ENCODE data around the gene CGB5.
"Not testable (repeated sequence)": the region's sequence is repeated elsewhere in the genome, so short reads cannot be mapped to it uniquely, and the experiment has no call there.

CGB5 gene

DNA sequence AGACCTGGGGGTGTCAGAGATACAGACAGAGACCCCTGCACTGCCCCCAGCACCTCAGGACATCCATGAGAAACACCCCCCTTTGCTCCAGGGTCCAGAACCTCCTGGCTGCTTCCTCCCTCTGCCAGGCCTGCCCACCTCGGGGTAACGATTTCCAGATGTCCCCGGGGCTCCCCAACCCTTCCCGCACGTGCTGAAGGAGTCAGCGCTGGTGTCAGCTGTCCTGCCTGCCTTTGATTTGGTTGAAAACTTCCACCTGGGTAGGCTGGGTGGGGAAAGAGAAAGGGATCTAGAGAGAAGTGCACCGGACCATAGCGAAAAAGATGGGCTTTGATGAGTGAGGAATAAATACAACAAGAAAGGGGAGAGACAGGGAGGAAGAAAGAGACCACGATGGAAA is 15.4 kb downstream of the CGB5 start:
- no peak for DNase-seq

DNA sequence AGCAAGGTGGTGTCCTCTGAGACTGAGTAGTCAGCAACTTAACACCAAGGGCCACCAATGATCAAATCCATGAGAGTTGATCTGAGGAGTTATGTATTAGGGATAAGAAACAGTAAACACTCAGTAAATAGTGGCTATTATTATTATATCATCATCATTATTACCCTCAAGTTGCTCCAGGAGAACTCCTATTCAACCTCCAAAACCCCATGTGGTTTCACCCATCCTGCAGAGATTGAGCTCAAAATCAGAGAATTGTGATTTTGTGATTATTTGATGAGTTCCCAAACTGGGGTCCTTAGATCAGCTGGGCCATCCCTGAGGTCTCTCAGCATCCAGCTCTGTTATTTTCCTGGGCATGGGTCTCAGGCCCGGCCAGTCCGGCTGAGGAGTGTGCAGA is 17.4 kb downstream of the CGB5 start:
- DNase-seq: no peak

DNA sequence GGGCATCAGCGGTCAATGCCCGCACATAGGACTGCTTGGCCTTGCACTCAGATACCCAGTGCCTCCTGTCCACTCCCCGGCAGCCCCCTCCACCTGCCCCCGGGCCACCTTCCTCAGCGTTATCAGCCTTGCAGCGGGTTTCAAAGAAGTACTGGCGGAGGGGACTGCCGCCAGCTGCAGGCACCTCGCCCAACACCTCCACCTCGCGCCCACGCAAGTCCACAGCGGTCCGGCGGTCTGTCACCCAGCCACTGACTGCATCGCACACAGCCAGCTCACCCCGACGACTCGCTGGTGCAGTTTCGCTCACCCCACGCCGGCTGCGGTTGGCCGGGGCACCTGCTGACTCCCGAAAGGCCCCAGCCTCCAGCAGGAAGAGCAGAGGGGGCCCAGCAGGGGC is 17.8 kb downstream of the CGB5 start:
- no peak for DNase-seq

DNA sequence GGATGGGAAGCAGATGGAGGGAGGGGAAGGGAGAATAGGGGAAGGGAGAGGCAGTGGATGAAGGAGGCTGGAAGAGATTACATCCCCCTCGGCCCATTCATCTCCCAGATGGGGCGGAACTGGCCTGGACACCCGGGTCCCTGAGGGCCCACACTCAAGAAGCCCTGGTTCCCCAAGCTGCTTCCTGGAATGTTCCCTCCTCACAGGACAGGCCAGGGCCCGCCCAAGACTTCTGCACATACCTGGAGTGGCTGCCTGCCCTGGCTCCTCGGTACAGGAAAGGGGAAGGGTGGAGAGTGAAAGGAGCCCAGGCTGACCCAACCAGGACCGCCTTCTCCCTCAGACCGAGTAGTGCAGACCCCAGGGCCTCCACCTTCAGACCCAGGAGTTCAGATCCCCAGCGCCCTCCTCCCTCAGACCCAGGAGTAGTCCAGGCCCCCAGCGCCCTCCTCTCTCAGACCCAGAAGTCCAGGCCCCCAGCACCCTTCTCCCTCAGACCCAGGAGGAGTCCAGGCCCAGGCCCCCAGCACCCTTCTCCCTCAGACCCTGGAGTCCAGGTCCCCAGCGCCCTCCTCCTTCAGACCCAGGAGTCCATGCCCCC is 20.5 kb downstream of the CGB5 start:
- no peak for DNase-seq

DNA sequence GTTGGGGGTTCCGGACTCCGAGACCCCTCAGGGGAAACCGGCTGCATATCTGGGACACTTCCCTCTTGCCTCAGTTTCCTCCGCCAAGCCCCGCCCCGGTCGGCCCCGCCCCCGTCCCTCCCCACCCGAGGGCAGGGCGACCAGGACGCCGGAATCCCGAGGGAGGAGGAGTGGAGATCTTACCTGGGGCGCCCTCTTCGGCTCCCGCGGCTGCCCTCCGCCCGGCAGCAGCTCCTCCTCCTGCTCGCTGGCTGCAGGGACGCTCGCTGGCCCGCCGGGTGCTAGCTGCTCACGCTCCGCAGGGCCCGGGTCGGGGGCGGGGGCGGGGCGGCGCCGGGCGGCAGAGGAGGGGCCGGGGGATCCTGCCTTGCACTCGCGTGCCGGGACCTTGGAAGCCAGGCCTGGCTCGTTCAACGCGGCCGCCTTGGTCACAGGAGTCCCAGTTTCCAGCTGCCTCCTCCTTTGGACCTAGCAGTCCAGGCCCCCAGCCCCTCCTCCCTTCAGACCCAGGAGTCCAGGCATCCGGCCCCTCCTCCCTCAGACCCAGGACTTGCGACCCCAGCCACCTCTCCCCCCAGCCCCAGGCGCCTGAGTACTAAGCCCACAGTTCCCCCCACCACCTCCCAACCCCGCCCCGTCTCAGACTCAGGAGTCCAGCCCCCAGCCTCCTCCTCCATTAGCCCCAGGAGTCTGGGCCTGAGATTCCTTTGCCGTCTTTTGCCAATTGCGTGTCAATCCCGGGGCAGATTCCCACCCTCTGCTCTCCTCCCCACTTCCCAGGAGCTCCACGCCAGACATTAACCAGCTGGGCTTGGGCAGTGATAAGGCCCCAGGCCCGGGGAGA is 21.3 kb downstream of the CGB5 start, which contains the start of gene NTF4:
Gene NTF4 (minus strand): TSS at position 51 of the 844 bp plus-strand sequence. CDS start 2,821 bp downstream, outside the sequence.
- no peak for DNase-seq

DNA sequence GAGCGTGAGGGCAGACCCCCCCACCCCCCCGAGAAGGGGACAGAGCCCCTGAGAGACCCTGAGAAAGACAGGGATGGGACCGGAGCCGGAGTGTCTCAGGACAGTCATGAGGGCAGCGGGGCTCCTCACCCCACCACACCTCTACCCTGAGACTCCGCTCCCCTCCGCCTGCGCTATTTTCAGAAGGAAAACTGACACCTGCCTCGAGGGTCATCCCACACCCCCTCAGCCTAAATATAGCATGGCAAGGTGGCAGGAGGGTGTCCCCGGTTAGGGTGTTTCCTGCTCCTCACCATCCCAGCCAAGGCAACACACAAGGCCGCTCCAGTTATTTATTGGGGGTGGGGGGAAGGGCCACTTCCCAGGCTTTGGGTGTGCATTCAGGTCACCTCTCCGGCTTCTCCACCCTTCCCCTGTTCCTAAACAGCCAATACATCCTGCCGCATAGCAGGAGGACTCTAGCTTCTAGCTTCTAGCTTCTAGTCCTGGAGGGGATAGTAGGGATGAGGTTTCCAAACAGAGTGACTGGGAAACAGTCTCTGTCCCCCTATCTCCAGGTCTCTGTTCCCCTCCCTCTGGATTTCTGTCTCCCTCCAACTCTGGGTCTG is 22.4 kb downstream of the CGB5 start:
- DNase-seq: no peak

DNA sequence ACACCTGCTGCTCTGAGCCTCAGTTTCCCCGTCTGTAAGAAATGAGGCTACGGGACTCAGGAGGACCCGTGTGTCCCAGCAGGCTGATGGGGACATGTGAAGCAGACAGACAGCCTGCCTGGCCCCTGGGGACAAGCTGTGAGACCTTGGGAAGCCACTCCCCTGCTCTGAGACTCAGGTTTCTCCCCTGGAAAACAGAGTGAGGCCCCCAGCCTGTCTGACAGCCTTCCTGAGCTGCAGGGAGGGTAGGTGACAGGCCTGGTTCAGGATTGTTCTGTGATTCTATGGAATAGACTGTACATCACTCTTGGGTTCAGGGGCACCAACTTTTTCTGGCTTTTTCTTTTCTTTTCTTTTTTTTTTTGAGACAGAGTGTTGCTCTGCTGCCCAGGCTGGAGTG is 23.9 kb downstream of the CGB5 start:
- DNase-seq: no peak

DNA sequence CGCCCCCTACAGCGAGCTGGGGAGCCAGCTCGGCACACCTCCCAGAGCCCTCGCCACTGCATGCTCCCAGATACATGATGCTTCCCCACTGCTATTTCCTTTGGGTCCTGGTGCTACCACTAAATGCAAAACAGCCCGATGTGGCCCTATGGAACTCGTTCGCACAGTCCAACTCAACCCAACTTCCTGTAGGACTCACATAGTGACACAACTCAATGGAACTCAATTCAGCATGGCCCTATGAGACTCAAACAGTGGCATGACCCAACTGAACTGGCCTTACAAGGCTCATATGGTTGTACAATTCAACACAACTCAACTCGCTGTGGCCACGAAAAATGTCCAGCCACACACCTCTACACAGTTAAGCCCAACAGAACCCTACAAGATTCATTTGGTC is 25.4 kb downstream of the CGB5 start:
- no peak for DNase-seq

DNA sequence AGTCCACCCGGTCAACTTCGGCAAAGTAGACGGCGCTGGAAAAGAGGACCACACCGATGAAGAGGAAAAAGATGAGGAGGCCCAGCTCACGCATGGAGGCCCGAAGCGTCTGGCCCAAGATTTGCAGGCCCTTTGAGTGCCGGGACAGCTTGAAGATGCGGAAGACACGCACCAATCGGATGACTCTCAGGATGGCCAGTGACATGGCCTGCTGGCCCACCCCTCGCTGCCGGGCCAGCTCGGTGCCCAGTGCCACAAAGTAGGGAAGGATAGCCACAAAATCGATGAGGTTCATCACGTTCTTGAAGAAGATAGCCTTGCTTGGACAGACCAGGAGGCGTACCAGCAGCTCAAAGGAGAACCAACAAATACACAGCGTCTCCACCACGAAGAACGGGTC is 26.8 kb downstream of the CGB5 start:
- no peak for DNase-seq

DNA sequence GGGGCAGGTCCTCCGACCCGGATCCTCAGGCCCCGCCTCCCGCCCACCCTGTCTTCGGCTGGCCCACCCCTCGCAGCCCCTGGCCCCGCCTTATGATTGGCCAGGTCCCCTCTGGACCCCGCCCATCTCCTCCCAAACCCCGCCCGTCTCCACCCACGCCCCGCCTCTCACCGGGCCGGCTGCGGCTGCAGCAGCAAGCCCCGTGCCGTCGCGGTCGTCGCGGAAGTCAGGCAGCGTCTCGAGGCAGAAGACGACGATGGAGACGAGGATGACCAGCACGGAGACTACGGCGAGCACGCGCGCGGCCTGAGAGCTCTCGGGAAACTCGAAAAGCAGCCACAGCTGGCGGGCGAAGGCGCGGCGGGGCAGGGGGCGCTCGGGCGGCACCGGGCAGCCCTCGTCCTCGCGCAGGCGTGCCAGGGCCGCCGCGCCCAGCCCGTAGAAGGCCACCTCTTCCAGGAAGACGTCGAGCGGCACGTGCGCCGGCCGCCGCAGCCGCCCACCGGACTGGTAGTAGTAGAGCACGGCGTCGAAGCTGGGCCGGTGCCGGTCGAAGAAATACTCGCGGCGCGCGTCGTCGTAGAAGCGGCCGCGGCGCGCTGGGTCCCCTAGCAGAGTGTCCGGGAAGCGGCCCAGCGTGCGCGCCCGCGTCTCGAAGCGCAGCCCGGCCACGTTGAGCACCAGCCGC is 28.4 kb downstream of the CGB5 start:
- no peak for DNase-seq

DNA sequence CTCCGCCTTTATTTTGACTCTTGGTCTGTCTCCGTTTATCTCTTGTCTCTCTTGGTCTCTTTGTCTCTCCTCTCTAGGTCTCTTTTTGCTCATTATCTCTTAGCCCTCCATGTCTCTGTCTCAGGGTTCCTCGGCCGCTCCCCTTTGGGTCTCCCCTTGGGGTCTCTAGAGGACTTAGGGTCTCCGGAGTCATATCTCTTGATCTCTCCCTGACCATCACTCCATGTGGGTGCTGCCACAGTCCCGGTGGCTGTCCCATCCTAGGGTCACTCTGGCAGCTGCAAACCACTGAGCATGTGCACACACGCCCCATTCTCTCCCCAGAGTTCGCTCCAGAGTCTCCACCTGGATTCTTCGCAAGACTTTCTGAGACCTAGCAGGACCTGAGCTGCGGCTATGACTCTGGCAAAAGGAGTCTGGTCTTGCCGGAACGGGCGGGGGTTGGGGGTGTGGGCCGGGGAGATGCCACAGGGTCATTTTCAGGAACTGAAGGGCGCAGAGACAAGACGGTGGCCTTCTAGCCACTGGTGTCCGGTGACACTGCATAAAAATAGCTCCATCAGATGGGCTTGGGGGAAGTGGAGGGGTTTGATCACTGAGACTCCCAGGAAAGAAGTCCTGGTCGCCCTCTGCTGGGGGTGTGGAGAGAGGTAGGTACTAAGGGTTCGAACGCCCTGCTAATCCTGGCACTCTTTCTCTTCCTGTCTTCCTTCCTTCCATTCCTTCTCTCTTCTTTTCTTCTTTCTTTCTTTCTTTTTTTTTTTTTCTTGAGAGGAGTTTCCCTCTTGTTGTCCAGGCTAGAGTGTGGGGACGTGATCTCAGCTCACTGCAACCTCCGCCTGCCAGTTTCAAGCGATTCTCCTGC is 30.1 kb downstream of the CGB5 start:
- DNase-seq: peak; percentile 59

DNA sequence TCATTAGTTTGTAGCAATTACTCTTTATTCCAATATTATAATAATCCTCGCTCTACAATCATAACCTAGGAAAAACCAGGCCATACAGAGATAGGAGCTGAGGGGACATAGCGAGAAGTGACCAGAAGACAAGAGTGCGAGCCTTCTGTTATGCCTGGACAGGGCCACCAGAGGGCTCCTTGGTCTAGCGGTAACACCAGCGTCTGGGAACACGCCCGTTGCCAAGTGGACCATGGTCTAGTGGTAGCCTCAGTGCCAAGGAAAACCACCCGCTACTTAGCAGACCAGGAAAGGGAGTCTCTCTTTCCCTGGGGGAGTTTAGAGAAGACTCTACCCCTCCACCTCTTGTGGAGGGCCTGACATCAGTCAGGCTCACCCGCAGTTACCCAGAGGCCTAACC is 31.2 kb downstream of the CGB5 start:
- DNase-seq: not testable (repeated sequence)

DNA sequence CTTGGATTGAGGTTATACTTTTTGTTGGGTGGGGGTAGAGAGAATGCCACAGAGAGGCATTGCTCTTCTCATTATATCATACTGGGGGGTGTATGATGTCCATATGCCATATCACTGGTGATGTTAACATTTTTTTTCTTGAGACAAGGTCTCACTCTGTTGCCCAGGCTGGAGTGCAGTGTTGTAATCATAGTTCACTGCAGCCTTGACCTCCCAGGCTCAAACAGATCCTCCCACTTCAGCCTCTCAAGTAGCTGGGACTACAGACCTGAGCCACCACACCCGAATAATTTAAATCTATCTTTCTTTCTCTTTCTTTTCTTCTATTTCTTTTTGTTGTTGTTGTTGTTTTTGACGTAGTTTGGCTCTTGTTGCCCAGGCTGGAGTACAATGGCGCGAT is 36.7 kb downstream of the CGB5 start:
- DNase-seq: no peak

DNA sequence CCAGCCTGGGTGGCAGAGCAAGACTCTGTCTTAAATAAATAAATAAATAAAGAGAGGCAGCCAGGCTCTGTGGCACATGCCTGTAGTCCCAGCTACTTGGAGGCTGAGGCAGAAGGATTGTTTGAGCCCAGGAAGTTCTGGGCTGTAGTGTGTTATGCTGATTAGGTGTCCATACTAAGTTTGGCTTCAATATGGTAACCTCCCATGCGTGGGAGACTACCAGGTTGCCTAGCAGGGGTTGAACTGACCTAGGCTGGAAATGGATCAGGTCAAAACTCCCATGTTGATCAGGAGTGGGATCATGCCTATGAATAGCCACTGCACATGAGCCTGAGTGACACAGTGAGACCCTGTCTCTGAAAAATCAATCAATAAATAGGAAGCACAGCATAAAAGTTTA is 37.6 kb downstream of the CGB5 start:
- DNase-seq: no peak

DNA sequence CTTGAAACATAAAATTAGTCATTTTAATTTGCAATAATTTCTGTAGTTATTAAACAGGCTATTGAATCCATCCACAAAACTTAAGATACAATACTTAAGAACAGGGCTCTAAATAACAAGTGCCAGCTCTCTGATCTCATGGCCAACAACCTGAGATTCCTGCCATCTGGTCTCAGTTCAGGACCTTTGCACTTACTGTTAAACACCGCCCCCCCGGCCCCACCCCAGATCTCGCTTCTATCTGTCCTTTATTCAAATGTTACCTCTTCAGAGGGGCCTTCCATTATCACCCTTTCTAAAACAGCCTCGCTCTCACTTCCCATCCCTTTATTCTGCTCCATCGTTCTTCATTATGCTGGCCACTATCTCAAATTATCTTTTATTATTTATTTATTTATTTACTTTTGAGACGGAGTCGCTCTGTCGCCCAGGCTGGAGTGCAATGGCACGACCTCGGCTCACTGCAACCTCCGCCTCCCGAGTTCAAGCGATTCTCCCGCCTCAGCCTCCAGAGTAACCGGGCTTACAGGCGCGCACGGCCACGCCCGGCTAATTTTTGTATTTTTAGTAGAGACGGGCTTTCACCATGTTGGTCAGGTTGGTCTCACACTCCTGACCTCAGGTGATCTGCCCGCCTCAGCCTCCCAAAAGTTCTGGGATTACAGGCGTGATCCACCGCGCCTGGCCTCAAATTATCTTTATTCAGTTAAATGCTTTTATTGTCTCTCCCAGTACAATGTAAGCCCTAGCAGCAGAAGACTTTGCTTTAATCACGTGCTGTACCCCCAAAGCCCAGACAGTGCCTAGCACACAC is 40.8 kb downstream of the CGB5 start:
- no peak for DNase-seq

DNA sequence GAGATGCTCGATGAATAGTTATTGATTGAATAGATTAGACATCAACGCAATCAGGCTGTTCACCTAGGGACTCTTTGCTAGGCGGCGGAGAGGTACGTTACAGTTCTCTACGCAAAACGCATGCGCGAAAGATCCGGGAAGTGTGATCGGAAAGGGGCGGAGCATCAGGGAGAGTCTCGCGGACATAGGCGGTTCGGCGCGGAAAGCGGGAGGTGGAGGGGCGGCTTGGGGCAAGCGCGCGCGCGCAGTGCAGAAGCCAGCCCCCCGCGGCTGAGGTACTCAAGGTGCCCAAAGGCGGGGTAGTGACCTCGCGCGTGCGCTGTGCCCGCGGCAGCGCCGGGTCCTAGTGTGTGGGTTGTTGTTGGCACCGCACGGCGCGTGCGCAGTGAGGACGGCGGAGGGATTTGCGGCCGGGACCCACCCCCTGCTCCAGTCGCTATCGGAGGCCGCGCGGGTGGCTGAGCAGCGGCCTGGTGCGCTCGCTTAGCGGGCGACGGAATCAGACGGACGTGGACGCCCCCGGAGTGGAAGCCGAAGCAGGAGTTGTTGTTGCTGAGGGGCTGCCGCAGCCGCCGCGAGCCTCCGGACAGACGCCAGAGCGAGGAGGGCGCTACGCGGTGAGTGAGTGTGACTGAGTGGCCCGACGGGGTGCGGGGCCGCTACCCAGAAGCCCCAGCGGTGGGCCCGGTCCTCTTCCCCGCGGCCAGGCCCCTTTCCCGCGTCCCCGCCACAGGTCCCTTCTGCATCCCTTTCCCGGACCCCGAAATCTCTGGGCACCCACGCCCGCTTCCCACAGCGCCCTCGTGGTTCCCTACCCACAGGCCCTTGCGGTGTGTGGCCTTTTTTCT is 41.6 kb downstream of the CGB5 start, which contains the start of gene SNRNP70:
Gene SNRNP70 (plus strand): TSS at position 432 of the 848 bp plus-strand sequence. CDS start 964 bp downstream, outside the sequence.
- peak; percentile 99 for DNase-seq

DNA sequence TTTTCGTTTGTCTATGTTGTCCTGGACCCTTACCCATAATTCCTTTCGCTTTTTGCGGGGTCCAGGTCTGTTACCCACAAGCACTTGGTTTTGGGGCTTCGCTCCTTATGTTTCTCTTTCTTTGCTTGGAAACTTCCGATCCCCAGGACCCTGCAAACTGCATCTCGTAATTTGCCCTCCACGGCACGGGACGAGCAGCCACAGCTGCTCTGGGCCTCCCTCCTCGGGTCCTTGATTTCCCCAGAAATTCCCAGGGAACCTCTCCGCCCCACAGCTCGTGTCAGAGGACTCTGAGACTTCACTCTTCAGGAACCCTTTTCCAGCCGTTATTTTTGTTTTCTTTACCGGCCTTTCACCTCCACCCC is 42.2 kb downstream of the CGB5 start:
- DNase-seq: no peak

DNA sequence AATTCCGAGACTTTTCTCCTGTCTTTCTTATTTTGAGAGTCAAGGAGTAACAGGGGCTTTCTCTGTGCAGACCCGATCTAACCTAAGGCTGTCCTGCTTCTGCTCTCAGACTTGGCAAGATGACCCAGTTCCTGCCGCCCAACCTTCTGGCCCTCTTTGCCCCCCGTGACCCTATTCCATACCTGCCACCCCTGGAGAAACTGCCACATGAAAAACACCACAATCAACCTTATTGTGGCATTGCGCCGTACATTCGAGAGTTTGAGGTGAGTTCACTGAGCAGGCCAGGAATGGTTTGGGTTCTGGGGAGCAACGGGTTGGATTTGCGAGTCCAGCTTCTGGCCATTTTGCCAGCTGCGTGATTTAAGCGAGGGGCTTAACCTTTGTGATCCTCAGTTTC is 42.6 kb downstream of the CGB5 start:
- no peak for DNase-seq

DNA sequence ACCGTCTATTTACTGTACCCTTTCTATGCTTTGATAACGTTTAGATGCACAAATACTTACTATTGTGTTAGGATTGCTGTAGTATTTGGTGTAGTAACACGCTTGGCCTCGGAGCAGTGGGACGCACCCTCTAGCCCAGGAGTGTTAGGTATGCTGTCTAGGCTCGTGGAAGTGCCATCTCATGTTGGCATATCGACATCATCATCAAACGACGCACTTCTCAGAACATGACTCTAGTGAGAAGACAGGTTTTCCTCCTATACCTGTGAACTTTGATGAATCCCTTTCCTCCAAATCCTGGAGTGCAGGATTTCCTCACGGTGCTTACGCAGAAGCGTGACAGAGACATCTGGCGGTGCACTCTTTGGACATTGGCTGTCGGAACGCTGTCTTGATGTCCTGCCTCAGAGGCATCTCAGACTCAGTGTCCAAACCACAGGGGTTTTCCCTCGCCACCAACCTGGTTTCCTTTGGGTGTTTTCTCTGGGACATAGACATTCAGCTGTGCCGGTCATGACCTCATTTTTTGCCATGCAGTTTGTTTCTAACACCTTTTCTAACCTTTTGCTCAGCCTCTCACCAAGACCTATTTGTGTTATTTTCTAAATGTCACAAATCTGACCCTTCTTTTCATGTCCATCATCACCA is 47.9 kb downstream of the CGB5 start:
- DNase-seq: no peak

DNA sequence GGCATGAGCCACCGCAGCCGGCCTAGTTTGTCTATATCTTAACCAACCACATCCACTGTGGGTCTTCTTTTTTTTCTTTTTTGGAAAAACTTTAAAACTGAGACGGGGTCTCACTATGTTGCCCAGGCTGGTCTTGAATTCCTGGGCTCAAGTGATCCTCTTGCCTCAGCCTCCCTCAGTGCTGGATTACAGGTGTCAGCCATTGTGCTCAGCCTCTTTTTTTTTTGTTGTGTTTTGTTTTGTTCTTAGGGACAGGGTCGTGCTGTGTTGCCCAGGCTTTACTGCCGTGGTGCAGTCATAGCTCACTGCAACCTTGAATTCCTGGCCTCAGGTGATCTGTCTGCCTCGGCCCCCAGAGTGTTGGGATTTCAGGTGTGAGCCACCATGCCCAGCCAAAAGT is 49.0 kb downstream of the CGB5 start:
- no peak for DNase-seq
